ENCODE results near the gene ACTA2.

ACTA2 gene

DNA sequence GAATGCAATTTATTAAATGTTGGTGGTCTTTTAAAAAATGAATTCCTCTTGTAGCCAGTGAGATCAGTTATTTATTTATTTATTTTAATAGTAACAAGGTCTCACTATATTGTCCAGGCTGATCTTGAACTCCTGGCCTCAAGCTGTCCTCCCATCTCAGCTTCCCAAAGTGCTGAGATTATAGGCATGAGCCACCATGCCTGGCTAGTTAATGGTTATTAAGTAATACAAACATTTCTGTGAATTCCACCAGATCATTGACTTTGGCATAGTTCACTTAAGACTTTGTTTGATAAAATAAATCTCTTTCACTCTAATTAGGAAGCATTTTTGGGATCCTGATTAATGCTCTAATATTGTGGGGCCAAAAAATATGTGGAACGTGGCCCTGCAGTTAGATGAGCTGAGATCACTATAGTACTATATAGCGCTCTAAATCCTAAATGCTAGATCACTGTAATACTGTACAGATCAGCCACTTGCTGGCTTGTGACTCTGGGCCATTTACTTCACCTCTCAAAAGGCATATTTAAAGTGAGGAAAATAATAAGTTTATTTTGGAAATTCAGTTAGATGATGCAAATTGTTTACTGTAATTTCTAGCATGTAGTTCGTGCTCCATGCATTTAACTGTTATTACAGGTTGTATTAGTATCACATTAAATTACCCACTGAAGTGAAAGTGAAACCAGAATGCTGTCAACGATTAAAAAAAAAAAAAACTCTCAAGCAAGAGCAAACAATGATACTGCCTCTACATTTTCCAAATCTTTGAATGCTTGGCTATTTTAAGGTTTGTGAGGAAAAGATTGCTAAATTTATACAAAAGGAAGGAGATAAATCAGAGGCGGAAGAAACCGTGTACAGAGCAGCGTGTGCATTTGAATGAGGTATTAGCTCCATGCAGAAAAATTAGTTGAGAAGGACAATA lies 22.1 kb upstream of the ACTA2 start:
- no peak for DNase-seq (ENCODE audit: low read depth)
- H3K4me3 ChIP-seq (ENCODE audit: low read length) = peak overlapping the region; percentile 45
- TF ChIP-seq CTCF (conservative IDR thresholded peaks at IDR 0.05; ENCODE audit: low read length) = no peak

DNA sequence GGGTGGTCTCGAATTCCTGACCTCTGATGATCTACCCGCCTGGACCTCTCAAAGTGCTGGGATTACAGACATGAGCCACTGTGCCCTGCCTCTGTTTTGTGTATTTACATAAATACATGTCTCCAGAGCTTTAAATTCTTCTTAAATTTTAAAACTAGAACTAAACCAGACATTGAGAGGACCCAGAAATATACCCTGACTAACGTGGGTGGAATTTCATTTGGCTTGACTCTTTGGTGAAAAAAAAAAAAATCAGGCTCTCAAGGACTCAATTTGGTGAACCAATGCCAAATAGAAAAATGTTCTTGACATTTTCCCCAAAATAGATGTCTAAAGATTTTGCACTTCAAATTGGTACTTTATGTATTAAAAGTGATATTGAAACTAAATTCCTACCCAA lies 21.4 kb upstream of the ACTA2 start:
- peak; percentile 67 for DNase-seq (ENCODE audit: low read depth)
- TF ChIP-seq CTCF (conservative IDR thresholded peaks at IDR 0.05; ENCODE audit: low read length) = no peak
- no peak overlapping the region for H3K4me3 ChIP-seq (ENCODE audit: low read length)

- H3K4me3 ChIP-seq (ENCODE audit: low read length) = no peak overlapping the region
- TF ChIP-seq CTCF (conservative IDR thresholded peaks at IDR 0.05; ENCODE audit: low read length) = no peak
- peak; percentile 92 for DNase-seq (ENCODE audit: low read depth)
Observed at GRCh38 chr10:88971221-88972061, 18.9 kb upstream of the ACTA2 start.

DNA sequence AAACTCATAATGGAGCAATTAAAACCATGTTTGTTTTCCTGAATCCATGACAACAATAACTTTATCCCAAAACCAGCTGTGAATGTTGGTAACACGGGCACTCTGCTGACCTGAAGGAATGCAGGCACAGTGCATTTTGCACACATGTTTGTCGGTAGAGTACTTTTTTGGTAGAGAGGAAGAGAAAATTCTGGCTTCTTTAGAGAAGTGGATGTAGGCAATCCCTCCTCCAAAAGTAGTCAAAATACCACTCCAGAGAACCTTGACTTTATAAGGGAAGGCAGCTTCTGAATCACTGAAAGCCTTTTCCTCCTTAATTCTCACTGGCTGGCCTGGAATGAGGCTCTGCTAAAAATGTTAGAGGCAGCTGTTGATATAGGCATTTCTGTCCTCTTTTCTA lies 15.8 kb upstream of the ACTA2 start:
- H3K4me3 ChIP-seq (ENCODE audit: low read length) = no peak overlapping the region
- DNase-seq (ENCODE audit: low read depth) = peak; percentile 78
- TF ChIP-seq CTCF (conservative IDR thresholded peaks at IDR 0.05; ENCODE audit: low read length) = no peak

DNA sequence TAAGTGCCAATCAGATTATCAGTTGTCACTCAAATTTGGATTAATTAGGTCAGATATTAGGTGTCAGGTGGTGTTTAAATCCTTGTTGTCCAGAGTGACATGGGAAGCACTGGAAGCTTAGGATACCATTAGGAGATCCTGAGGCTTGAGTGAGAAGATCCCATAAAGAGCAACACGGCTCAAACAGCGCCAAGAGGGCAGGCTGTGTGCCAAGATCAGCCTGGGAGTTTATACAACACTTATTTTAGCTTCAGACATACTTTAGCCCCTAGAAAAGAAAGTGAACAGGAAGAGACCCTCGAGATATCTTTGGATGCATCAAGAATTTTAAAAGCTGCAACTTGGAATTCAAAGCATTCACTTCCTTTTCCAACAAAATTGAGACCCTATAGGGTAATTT lies 14.2 kb upstream of the ACTA2 start:
- DNase-seq (ENCODE audit: low read depth) = no peak
- no peak for TF ChIP-seq CTCF (conservative IDR thresholded peaks at IDR 0.05; ENCODE audit: low read length)
- H3K4me3 ChIP-seq (ENCODE audit: low read length) = no peak overlapping the region

DNA sequence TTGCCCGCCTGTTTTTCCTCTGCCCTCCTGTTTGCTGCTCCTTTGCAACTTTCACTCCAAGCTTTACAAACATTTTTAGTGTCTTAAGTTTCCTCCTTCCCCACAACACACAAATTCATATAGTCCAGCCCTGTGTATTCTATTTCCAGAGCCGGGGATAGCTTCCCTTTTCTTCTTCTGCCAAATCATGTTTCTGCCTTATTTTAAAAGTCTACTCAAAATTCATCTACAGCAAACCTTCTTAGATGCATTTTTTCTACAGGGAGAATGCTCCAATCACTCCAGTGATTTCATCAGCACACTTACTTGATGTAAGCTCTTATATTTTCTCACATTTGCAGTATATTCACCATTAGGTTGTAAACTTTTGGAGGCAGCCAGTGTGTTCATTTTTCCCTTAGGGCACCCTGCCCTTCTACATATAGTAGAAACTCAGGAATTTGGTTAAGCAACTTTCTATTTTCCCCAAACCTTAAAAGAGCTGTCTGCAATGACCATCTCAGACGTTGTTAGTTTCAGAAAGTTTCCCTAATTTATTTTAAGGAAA lies 12.4 kb upstream of the ACTA2 start:
- no peak overlapping the region for H3K4me3 ChIP-seq (ENCODE audit: low read length)
- peak; percentile 33 for DNase-seq (ENCODE audit: low read depth)
- TF ChIP-seq CTCF (conservative IDR thresholded peaks at IDR 0.05; ENCODE audit: low read length) = no peak
